ENCODE data around the gene TMEM242.

DNA sequence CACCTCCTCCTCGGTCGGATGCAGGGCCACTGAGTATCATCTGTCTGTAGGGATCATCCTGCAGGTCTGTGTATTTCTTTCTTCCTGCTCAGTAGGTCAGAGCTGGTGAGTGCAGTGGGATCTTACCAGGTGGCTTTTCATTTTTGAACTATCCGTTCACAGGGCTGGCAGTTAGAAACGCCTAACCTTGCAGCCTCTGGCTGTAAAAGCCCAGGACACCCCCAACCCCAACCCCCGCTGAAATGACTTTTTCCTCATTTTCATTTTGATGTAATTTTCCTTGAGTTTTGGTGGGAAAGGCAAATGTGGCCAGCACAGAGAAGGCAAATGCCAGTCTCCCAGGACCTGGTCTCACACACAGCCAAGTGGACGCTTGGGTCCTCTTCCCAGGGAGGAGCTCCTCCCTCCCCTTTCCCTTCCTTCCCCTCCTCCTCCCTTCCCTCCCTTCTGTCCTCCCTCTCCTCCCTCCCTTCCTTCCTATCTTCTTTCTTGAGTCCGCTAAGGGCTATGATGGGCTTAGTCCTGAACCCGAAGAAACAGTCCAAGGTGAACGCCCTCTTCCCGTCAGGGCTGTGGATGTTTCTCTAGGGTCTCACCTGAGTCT lies 36.0 kb downstream of the TMEM242 start:
- TF ChIP-seq TAF1 (IDR thresholded peaks at IDR 0.05; ENCODE audit: borderline replicate concordance, low read depth, low read length) = no peak
- no peak for TF ChIP-seq POLR2AphosphoS5 (IDR thresholded peaks at IDR 0.05; ENCODE audit: low read depth, low read length)
- no peak for TF ChIP-seq CTCF (IDR thresholded peaks at IDR 0.05)
- TF ChIP-seq JUND (IDR thresholded peaks at IDR 0.05) = no peak
- TF ChIP-seq SIN3A (IDR thresholded peaks at IDR 0.05; ENCODE audit: borderline replicate concordance, low read depth, low read length) = no peak
- no peak for TF ChIP-seq RAD21 (IDR thresholded peaks at IDR 0.05; ENCODE audit: low read length)
- no peak for TF ChIP-seq SMC3 (IDR thresholded peaks at IDR 0.05; ENCODE audit: low read depth, low read length)
- TF ChIP-seq, protein P1, sequence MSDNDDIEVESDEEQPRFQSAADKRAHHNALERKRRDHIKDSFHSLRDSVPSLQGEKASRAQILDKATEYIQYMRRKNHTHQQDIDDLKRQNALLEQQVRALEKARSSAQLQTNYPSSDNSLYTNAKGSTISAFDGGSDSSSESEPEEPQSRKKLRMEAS (IDR thresholded peaks at IDR 0.05; ENCODE audit: low read depth) = no peak
- no peak for TF ChIP-seq EP300 (IDR thresholded peaks at IDR 0.05; ENCODE audit: borderline replicate concordance in 1 of 2, low read depth in 1 of 2, low read length in 1 of 2)
- TF ChIP-seq, protein P2, sequence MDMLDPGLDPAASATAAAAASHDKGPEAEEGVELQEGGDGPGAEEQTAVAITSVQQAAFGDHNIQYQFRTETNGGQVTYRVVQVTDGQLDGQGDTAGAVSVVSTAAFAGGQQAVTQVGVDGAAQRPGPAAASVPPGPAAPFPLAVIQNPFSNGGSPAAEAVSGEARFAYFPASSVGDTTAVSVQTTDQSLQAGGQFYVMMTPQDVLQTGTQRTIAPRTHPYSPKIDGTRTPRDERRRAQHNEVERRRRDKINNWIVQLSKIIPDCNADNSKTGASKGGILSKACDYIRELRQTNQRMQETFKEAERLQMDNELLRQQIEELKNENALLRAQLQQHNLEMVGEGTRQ (IDR thresholded peaks at IDR 0.05; ENCODE audit: borderline replicate concordance, low read depth, low read length) = no peak
